ENCODE measurements around the gene ARFIP1. TPM values are rescaled to one million over a fixed set of nuclear protein-coding genes. Genes with fewer than 3 reads are reported as not detected.
"Not testable (repeated sequence)": the region's sequence is repeated elsewhere in the genome, so short reads cannot be mapped to it uniquely, and the experiment has no call there.

The ARFIP1 gene
- polyA plus RNA-seq, 4 donors, result 24.6 to 37.8 (median 31.2) TPM

DNA sequence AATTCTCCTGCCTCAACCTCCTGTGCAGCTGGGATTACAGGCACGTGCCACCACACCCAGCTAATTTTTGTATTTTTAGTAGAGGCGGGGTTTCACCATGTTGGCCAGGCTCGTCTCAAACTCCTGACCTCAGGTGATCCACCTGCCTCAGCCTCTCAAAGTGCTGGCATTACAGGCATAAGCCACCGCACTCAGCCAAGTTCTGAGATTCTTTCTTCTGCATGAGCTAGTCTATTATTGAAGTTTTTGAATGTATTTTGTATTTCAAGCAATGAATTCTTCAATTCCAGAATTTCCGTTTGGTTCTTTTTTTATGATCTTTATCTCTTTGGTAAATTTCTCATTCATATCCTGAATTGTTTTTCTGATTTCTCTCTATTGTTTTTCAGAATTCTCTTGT lies 74.3 kb downstream of the ARFIP1 start:
- H3K27me3 ChIP-seq (ENCODE audit: control insufficient read depth in 3 of 3, insufficient read depth in 3 of 3, low read length in 3 of 3); DNase-seq; H3K27ac ChIP-seq (ENCODE audit: low read depth in 1 of 3, low read length in 2 of 3); H3K4me1 ChIP-seq (ENCODE audit: control insufficient read depth in 3 of 3, insufficient read depth in 2 of 3, low read depth in 1 of 3, low read length in 2 of 3); H3K4me3 ChIP-seq (ENCODE audit: low read depth in 1 of 3, low read length in 3 of 3); FAIRE-seq: not testable (repeated sequence)
- Histone ChIP-seq H3K36me3 (ENCODE audit: control insufficient read depth in 3 of 3, insufficient read depth in 2 of 3, low read depth in 1 of 3, low read length in 3 of 3) (peaks cover 0 to 16% (median 0%) of the 10 kb centered on the region in 3 donors), H3K9me3 (ENCODE audit: control insufficient read depth in 2 of 2, insufficient read depth in 1 of 2, low read depth in 1 of 2, low read length in 1 of 2) (peaks cover 0 to 29% of the 10 kb centered on the region in 2 donors)
- 92 to 94% (median 92%) methylated on average over 5 of the region's 5 CpGs for WGBS, 3 donors

DNA sequence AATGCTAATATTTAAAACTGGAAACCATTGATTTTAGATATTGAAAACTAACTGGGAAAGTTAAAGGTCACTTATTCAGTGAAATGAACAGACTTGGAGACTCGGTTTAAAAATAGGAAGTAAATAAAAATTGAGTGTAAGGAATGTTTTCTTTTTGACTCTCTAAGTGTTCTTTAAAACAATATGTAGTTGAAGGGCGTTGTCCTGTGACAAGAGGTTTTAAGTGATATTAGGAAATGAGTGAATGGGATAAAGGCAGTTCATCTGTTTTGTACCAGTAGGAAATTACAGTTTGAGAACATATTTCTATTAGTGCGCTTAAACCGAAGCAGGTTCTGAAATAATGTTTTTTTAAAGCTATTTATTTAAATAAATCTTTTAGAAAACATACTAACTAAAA lies 77.2 kb downstream of the ARFIP1 start:
- no peak for FAIRE-seq
- H3K27me3 ChIP-seq (ENCODE audit: control insufficient read depth in 3 of 3, insufficient read depth in 3 of 3, low read length in 3 of 3), result no peaks in the 10 kb centered on the region
- H3K27ac ChIP-seq (ENCODE audit: low read depth in 1 of 3, low read length in 2 of 3), result no peak overlapping the region
- DNase-seq, result no peak
- 58 to 88% (median 77%) methylated on average over 4 of the region's 4 CpGs for WGBS, 3 donors
- H3K4me1 ChIP-seq (ENCODE audit: control insufficient read depth in 3 of 3, insufficient read depth in 2 of 3, low read depth in 1 of 3, low read length in 2 of 3), result no peaks in the 10 kb centered on the region
- H3K4me3 ChIP-seq (ENCODE audit: low read depth in 1 of 3, low read length in 3 of 3), result no peak overlapping the region
- peaks cover 0 to 29% of the 10 kb centered on the region in 2 donors for H3K9me3 ChIP-seq (ENCODE audit: control insufficient read depth in 2 of 2, insufficient read depth in 1 of 2, low read depth in 1 of 2, low read length in 1 of 2)
- H3K36me3 ChIP-seq (ENCODE audit: control insufficient read depth in 3 of 3, insufficient read depth in 2 of 3, low read depth in 1 of 3, low read length in 3 of 3), result peaks cover 0 to 16% (median 0%) of the 10 kb centered on the region in 3 donors

DNA sequence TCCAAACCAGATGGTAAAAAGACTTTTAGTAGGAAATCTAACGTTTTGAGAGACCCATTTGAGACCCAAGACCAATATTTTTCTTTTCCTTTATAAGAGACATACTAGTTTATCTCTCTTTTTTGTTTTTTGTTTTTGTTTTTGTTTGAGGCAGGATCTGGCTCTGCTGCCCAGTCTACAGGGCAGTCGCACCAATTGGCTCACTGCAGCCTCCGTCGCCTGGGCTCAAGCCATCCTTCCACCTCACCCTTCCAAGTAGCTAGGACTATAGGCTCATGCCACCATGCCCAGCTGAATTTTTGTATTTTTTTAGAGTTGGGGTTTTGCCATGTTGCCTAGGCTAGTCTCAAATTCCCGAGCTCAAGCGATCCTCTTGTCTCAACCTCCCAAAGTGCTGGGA lies 79.2 kb downstream of the ARFIP1 start:
- H3K9me3 ChIP-seq (ENCODE audit: control insufficient read depth in 2 of 2, insufficient read depth in 1 of 2, low read depth in 1 of 2, low read length in 1 of 2), result peaks cover 0 to 16% of the 10 kb centered on the region in 2 donors
- FAIRE-seq (no peak), DNase-seq (no peak)
- no peak overlapping the region for H3K27ac ChIP-seq (ENCODE audit: low read depth in 1 of 3, low read length in 2 of 3)
- H3K4me1 ChIP-seq (ENCODE audit: control insufficient read depth in 3 of 3, insufficient read depth in 2 of 3, low read depth in 1 of 3, low read length in 2 of 3), result no peaks in the 10 kb centered on the region
- no peaks in the 10 kb centered on the region for H3K27me3 ChIP-seq (ENCODE audit: control insufficient read depth in 3 of 3, insufficient read depth in 3 of 3, low read length in 3 of 3)
- WGBS, 3 donors, result 91 to 94% (median 93%) methylated on average over 6 of the region's 6 CpGs
- no peak overlapping the region for H3K4me3 ChIP-seq (ENCODE audit: low read depth in 1 of 3, low read length in 3 of 3)
- H3K36me3 ChIP-seq (ENCODE audit: control insufficient read depth in 3 of 3, insufficient read depth in 2 of 3, low read depth in 1 of 3, low read length in 3 of 3), result peaks cover 0 to 16% (median 1%) of the 10 kb centered on the region in 3 donors

DNA sequence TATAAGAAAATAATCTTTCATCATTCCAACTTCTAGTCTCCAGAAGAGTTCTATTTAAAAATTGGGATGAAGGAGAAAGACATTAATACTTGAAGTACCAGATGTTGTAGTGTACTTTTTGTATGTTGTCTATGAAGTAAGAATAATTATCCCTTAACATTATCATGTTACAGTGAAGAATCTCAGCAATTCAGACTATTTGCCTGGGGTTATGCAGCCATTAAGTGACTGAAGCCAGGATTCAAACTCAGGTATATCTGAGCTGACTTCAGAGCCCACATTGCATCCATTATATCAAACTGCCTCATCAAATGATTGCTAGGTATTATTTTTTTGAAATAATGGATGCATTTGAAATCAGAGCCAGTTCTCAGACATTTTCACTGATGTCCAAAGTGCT lies 80.3 kb downstream of the ARFIP1 start:
- Histone ChIP-seq H3K4me3 (ENCODE audit: low read depth in 1 of 3, low read length in 3 of 3) (no peak overlapping the region), H3K4me1 (ENCODE audit: control insufficient read depth in 3 of 3, insufficient read depth in 2 of 3, low read depth in 1 of 3, low read length in 2 of 3) (no peaks in the 10 kb centered on the region), H3K9me3 (ENCODE audit: control insufficient read depth in 2 of 2, insufficient read depth in 1 of 2, low read depth in 1 of 2, low read length in 1 of 2) (peaks cover 0 to 8% of the 10 kb centered on the region in 2 donors), H3K27me3 (ENCODE audit: control insufficient read depth in 3 of 3, insufficient read depth in 3 of 3, low read length in 3 of 3) (no peaks in the 10 kb centered on the region), H3K36me3 (ENCODE audit: control insufficient read depth in 3 of 3, insufficient read depth in 2 of 3, low read depth in 1 of 3, low read length in 3 of 3) (peaks cover 1 to 13% (median 4%) of the 10 kb centered on the region in 3 donors), H3K27ac (ENCODE audit: low read depth in 1 of 3, low read length in 2 of 3) (no peak overlapping the region)
- no peak for FAIRE-seq
- DNase-seq, result no peak

DNA sequence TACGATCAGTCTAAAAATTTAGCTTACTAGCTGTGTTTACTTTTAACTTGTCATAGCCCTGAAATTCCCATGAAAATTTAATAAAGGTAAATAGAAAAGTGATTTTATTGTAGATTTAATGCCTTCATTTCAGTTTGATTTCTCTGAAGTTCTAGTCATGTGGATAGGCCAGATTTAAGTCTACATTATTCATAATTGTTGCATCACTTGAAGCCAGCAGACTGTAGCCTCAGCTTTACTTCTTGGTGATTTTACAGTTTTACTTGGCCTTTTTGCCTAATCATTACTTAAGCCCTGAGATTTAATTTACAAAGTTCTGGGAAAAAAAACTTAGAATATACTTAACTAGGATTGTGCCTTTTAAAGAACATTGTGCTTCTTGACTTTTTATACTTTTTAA lies 82.9 kb downstream of the ARFIP1 start:
- DNase-seq (no peak), FAIRE-seq (no peak)
- H3K27ac ChIP-seq (ENCODE audit: low read depth in 1 of 3, low read length in 2 of 3), result no peak overlapping the region
- H3K9me3 ChIP-seq (ENCODE audit: control insufficient read depth in 2 of 2, insufficient read depth in 1 of 2, low read depth in 1 of 2, low read length in 1 of 2), result peaks cover 0 to 6% of the 10 kb centered on the region in 2 donors
- no peak overlapping the region for H3K4me3 ChIP-seq (ENCODE audit: low read depth in 1 of 3, low read length in 3 of 3)
- WGBS, 3 donors, result 93 to 100% (median 98%) methylated on average over 1 of the region's 1 CpG
- H3K4me1 ChIP-seq (ENCODE audit: control insufficient read depth in 3 of 3, insufficient read depth in 2 of 3, low read depth in 1 of 3, low read length in 2 of 3), result no peaks in the 10 kb centered on the region
- peaks cover 1 to 12% (median 4%) of the 10 kb centered on the region in 3 donors for H3K36me3 ChIP-seq (ENCODE audit: control insufficient read depth in 3 of 3, insufficient read depth in 2 of 3, low read depth in 1 of 3, low read length in 3 of 3)
- H3K27me3 ChIP-seq (ENCODE audit: control insufficient read depth in 3 of 3, insufficient read depth in 3 of 3, low read length in 3 of 3), result no peaks in the 10 kb centered on the region

DNA sequence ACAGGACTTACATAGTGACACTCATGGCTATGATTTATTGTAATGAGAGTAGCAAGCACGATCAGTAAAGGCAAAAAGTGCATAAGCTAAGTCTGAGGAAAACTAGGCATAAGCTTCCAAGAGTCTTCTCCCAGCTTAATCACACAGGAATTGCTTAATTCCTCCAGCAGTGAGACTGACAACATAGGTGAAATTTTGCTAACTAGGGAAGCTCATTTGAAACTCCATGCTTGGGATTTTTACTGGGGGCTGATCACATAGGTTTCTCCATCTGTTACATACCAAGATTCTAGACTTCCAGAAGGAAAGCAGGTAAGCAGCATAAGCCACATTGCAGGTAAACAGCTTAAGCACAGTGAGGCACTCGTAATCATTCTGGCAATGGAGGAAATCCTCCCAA lies 84.6 kb downstream of the ARFIP1 start:
- H3K27me3 ChIP-seq (ENCODE audit: control insufficient read depth in 3 of 3, insufficient read depth in 3 of 3, low read length in 3 of 3), result no peaks in the 10 kb centered on the region
- H3K4me3 ChIP-seq (ENCODE audit: low read depth in 1 of 3, low read length in 3 of 3), result no peak overlapping the region
- 92 to 97% (median 94%) methylated on average over 2 of the region's 2 CpGs for WGBS, 3 donors
- H3K9me3 ChIP-seq (ENCODE audit: control insufficient read depth in 2 of 2, insufficient read depth in 1 of 2, low read depth in 1 of 2, low read length in 1 of 2), result peaks cover 0 to 6% of the 10 kb centered on the region in 2 donors
- DNase-seq (no peak), FAIRE-seq (no peak)
- no peaks in the 10 kb centered on the region for H3K4me1 ChIP-seq (ENCODE audit: control insufficient read depth in 3 of 3, insufficient read depth in 2 of 3, low read depth in 1 of 3, low read length in 2 of 3)
- H3K36me3 ChIP-seq (ENCODE audit: control insufficient read depth in 3 of 3, insufficient read depth in 2 of 3, low read depth in 1 of 3, low read length in 3 of 3), result peaks cover 1 to 9% (median 4%) of the 10 kb centered on the region in 3 donors
- H3K27ac ChIP-seq (ENCODE audit: low read depth in 1 of 3, low read length in 2 of 3), result no peak overlapping the region

DNA sequence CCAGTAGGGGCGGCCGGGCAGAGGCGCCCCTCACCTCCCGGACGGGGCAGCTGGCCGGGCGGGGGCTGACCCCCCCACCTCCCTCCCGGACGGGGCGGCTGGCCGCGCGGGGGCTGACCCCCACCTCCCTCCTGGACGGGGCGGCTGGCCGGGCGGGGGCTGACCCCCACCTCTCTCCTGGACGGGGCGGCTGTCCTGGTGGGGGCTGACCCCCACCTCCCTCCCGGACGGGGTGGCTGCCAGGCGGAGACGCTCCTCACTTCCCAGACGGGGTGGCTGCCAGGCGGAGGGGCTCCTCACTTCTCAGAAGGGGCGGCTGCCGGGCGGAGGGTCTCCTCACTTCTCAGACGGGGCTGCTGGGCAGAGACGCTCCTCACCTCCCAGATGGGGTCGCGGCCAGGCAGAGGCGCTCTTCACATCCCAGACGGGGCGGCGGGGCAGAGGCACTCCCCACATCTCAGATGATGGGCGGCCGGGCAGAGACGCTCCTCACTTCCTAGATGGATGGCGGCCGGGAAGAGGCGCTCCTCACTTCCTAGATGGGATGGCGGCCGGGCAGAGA lies 86.8 kb downstream of the ARFIP1 start:
- H3K27ac ChIP-seq (ENCODE audit: low read depth in 1 of 3, low read length in 2 of 3); H3K27me3 ChIP-seq (ENCODE audit: control insufficient read depth in 3 of 3, insufficient read depth in 3 of 3, low read length in 3 of 3); FAIRE-seq; H3K4me1 ChIP-seq (ENCODE audit: control insufficient read depth in 3 of 3, insufficient read depth in 2 of 3, low read depth in 1 of 3, low read length in 2 of 3); H3K9me3 ChIP-seq (ENCODE audit: control insufficient read depth in 2 of 2, insufficient read depth in 1 of 2, low read depth in 1 of 2, low read length in 1 of 2); H3K4me3 ChIP-seq (ENCODE audit: low read depth in 1 of 3, low read length in 3 of 3); DNase-seq: not testable (repeated sequence)
- 97 to 99% (median 99%) methylated on average over 12 to 42 of the region's 44 CpGs for WGBS, 3 donors
- H3K36me3 ChIP-seq (ENCODE audit: control insufficient read depth in 3 of 3, insufficient read depth in 2 of 3, low read depth in 1 of 3, low read length in 3 of 3), result peaks cover 1 to 11% (median 4%) of the 10 kb centered on the region in 3 donors

DNA sequence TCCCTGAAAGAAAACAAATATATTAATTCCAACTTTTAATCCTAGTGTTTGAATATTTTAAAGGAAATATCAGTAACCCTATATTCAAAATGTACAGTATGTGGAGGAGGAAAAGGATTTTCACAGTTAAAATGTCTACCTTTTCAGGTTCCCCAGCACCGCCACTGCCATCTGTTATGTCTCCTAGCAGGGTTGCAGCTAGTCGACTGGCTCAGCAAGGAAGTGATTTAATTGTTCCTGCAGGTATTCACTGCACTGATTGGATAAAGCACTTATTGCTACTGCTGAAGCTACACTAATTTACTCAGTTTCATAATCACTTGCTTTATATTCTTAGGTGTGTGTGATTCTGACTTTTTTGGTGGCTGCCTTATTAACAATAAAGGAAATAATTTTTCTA lies 90.9 kb downstream of the ARFIP1 start:
- Histone ChIP-seq H3K27ac (ENCODE audit: low read depth in 1 of 3, low read length in 2 of 3) (no peak overlapping the region), H3K4me3 (ENCODE audit: low read depth in 1 of 3, low read length in 3 of 3) (no peak overlapping the region), H3K4me1 (ENCODE audit: control insufficient read depth in 3 of 3, insufficient read depth in 2 of 3, low read depth in 1 of 3, low read length in 2 of 3) (no peaks in the 10 kb centered on the region), H3K9me3 (ENCODE audit: control insufficient read depth in 2 of 2, insufficient read depth in 1 of 2, low read depth in 1 of 2, low read length in 1 of 2) (peaks cover 0 to 6% of the 10 kb centered on the region in 2 donors), H3K36me3 (ENCODE audit: control insufficient read depth in 3 of 3, insufficient read depth in 2 of 3, low read depth in 1 of 3, low read length in 3 of 3) (peaks cover 5 to 11% (median 7%) of the 10 kb centered on the region in 3 donors), H3K27me3 (ENCODE audit: control insufficient read depth in 3 of 3, insufficient read depth in 3 of 3, low read length in 3 of 3) (no peaks in the 10 kb centered on the region)
- FAIRE-seq (no peak), DNase-seq (no peak)
- WGBS, 3 donors, result 78 to 83% (median 82%) methylated on average over 2 of the region's 2 CpGs

DNA sequence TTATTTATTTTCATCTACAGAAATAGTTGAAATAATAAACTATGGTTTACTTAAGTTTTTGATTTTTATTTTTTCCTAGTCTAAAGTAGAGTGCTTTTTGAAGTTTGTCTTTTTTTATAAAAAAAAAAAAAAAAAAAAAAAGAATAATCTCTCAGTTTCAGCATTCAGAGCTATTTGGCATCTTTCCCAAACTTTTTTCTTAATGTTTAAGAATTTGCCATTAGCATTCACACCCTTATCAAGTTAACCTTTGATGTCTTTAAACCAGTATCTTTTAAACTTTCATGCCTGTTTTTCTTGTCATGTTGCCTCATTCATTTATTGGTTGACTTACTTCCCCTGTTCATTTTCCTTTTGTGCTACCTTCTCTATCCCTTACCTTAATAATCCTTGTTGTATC lies 95.5 kb downstream of the ARFIP1 start:
- Histone ChIP-seq H3K4me1 (ENCODE audit: control insufficient read depth in 3 of 3, insufficient read depth in 2 of 3, low read depth in 1 of 3, low read length in 2 of 3) (no peaks in the 10 kb centered on the region), H3K27ac (ENCODE audit: low read depth in 1 of 3, low read length in 2 of 3) (no peak overlapping the region), H3K27me3 (ENCODE audit: control insufficient read depth in 3 of 3, insufficient read depth in 3 of 3, low read length in 3 of 3) (no peaks in the 10 kb centered on the region), H3K36me3 (ENCODE audit: control insufficient read depth in 3 of 3, insufficient read depth in 2 of 3, low read depth in 1 of 3, low read length in 3 of 3) (peaks cover 7 to 14% (median 9%) of the 10 kb centered on the region in 3 donors), H3K9me3 (ENCODE audit: control insufficient read depth in 2 of 2, insufficient read depth in 1 of 2, low read depth in 1 of 2, low read length in 1 of 2) (peaks cover 0 to 13% of the 10 kb centered on the region in 2 donors), H3K4me3 (ENCODE audit: low read depth in 1 of 3, low read length in 3 of 3) (no peak overlapping the region)
- DNase-seq, result no peak
- peak; percentile 67 for FAIRE-seq
